HepG2 (cell line): Measurements from ENCODE around the gene TRMT5. TPM values are rescaled to one million over a fixed set of nuclear protein-coding genes. Genes with fewer than 3 reads are reported as not detected.

Experiments
- ATAC-seq: fragments of 200-7000 bp; cut with Tn5 transposase; 3 replicates; pipeline ENCODE4 v1.9.1; 2020; ENCODE audit warnings: mild to moderate bottlenecking, moderate library complexity
- BruUV-seq: library from RNA; stranded (reverse); fragments of 400-500 nt; replicated peaks from 2 replicates; lab custom pipeline; 2021; lab: Mats Ljungman, UMichigan
- CTCF ChIA-PET: fragments of 300-600 bp; formaldehyde crosslinking; extraction: SDS; loops from one replicate; lab custom pipeline; 2021; ENCODE audit warnings: low total read pairs, inconsistent platforms, low intra/inter-chr PET ratio; lab: Yijun Ruan, JAX
- POLR2A ChIA-PET: fragments of 350-600 bp; sonication (Branson Sonifier 250); formaldehyde crosslinking; loops from one replicate; lab custom pipeline; 2020; ENCODE audit warnings: antibody characterized with exemption, inconsistent platforms; lab: Yijun Ruan, JAX
- DNase-seq: peaks from one replicate; pipeline ENCODE4 v3.0.0-alpha.2; 2015; ENCODE audit warnings: low spot score
- FAIRE-seq: peaks from 3 replicates; lab custom pipeline; 2011; peaks lifted over from hg19 to GRCh38; lab: Jason Lieb, UNC
- H2AFZ ChIP-seq: one replicate; pipeline ENCODE4 v1.6.1; 2011; ENCODE audit warnings: low read length, inconsistent platforms
- H3K27ac ChIP-seq: fragments of 300-600 bp; 3 replicates; pipeline ENCODE4 v1.8.0; 2011; ENCODE audit warnings: mixed run types, mild to moderate bottlenecking, mixed read lengths, low read length, inconsistent platforms; ENCODE audit not compliant: insufficient read depth; ENCODE audit errors: extremely low read length
- H3K27me3 ChIP-seq, 2 experiments: fragments of 200-600 bp in 1 of 2; 2 replicates in 1 of 2; 3 replicates in 1 of 2; pipeline versions ENCODE4 v1.6.0 to v1.8.0; 2011; ENCODE audit warnings: low read length in 2 of 2, mild to moderate bottlenecking in 2 of 2, moderate library complexity in 2 of 2, inconsistent platforms in 1 of 2; ENCODE audit not compliant: insufficient read depth in 2 of 2, control insufficient read depth in 1 of 2
- H3K36me3 ChIP-seq, 2 experiments: fragments of 200-600 bp in 1 of 2; replicated peaks in 1 of 2; 2 replicates in 1 of 2; 3 replicates in 1 of 2; pipeline versions ENCODE4 v1.5.1 to v1.8.0; 2011; ENCODE audit warnings: low read length in 2 of 2, inconsistent platforms in 1 of 2; ENCODE audit not compliant: insufficient read depth in 2 of 2, control insufficient read depth in 1 of 2
- H3K4me1 ChIP-seq: 2 replicates; pipeline ENCODE4 v1.5.1; 2012; ENCODE audit warnings: low read length, inconsistent platforms; ENCODE audit not compliant: insufficient read depth
- H3K4me2 ChIP-seq: 2 replicates; pipeline ENCODE4 v1.6.0; 2011; ENCODE audit warnings: low read depth, low read length, inconsistent platforms
- H3K4me3 ChIP-seq, 3 experiments: fragments of 200-600 bp in 1 of 3; sonication (generic), shearing (Covaris generic) in 1 of 3; replicated peaks in 1 of 3; 2 replicates each; pipeline ENCODE4 v1.5.1; 2011 to 2016; ENCODE audit warnings: low read length in 3 of 3, inconsistent platforms in 2 of 3, low read depth in 2 of 3, mild to moderate bottlenecking in 2 of 3, control low read depth in 1 of 3, mixed read lengths in 1 of 3; ENCODE audit not compliant: insufficient read depth in 1 of 3
- H3K79me2 ChIP-seq: one replicate; pipeline ENCODE4 v1.6.1; 2011; ENCODE audit warnings: low read length, inconsistent platforms; ENCODE audit not compliant: insufficient read depth
- H3K9ac ChIP-seq: 2 replicates; pipeline ENCODE4 v1.6.0; 2011; ENCODE audit warnings: mild to moderate bottlenecking, low read depth, low read length, inconsistent platforms; ENCODE audit not compliant: insufficient read depth
- H3K9me3 ChIP-seq: 2 replicates; pipeline ENCODE4 v1.5.1; 2012; ENCODE audit warnings: mild to moderate bottlenecking, low read length
- H4K20me1 ChIP-seq: 2 replicates; pipeline ENCODE4 v1.6.0; 2011; ENCODE audit warnings: inconsistent platforms, mild to moderate bottlenecking, low read length, moderate library complexity; ENCODE audit not compliant: insufficient read depth
- DR1 ChIP-seq: sonication (generic); formaldehyde crosslinking; IDR thresholded peaks from 2 replicates; pipeline ENCODE4 v1.8.0; 2021; ENCODE audit warnings: mild to moderate bottlenecking, missing genetic modification reagents, inconsistent platforms
- ELF1 ChIP-seq: sonication (generic); formaldehyde crosslinking; IDR thresholded peaks from 2 replicates; pipeline ENCODE4 v1.4.0; 2020; ENCODE audit warnings: missing genetic modification reagents
- HES4 ChIP-seq: sonication (generic); formaldehyde crosslinking; IDR thresholded peaks from 2 replicates; pipeline ENCODE4 v1.9.0; 2021; ENCODE audit warnings: mild to moderate bottlenecking, missing genetic modification reagents, borderline replicate concordance
- KLF6 ChIP-seq: IDR thresholded peaks from 2 replicates; pipeline ENCODE4 v1.8.0; 2016; ENCODE audit warnings: missing biosample characterization, missing genetic modification reagents
- MBNL3 ChIP-seq: fragments of 250-450 bp; sonication (Bioruptor Pico); conservative IDR thresholded peaks from 2 replicates; pipeline ENCODE4 v1.8.0; 2022; ENCODE audit warnings: mild to moderate bottlenecking, inconsistent platforms
- NR2F2 ChIP-seq: IDR thresholded peaks from 2 replicates; pipeline ENCODE4 v1.6.1; 2012; ENCODE audit warnings: low read depth, inconsistent platforms, borderline replicate concordance
- NRL ChIP-seq: sonication (generic); formaldehyde crosslinking; IDR thresholded peaks from 2 replicates; pipeline ENCODE4 v1.5.0; 2020; ENCODE audit warnings: missing genetic modification reagents, mild to moderate bottlenecking, moderate library complexity, borderline replicate concordance
- TRIM22 ChIP-seq: fragments of 450-650 bp; IDR thresholded peaks from 2 replicates; pipeline ENCODE4 v1.6.1; 2017
- ZBTB34 ChIP-seq: sonication (generic); formaldehyde crosslinking; IDR thresholded peaks from 2 replicates; pipeline ENCODE4 v1.8.0; 2022; ENCODE audit warnings: mild to moderate bottlenecking, missing genetic modification reagents
- ZNF207 ChIP-seq: fragments of 450-650 bp; IDR thresholded peaks from 2 replicates; pipeline ENCODE4 v1.6.1; 2016; ENCODE audit warnings: antibody characterized with exemption, borderline replicate concordance
- ZNF558 ChIP-seq: sonication (generic); formaldehyde crosslinking; IDR thresholded peaks from 2 replicates; pipeline ENCODE4 v1.9.0; 2022; ENCODE audit warnings: mild to moderate bottlenecking, missing genetic modification reagents, borderline replicate concordance
- ZNF7 ChIP-seq: IDR thresholded peaks from 2 replicates; pipeline ENCODE4 v1.6.1; 2016; ENCODE audit warnings: missing biosample characterization, missing genetic modification reagents
- ZNF816 ChIP-seq: sonication (generic); formaldehyde crosslinking; IDR thresholded peaks from 2 replicates; pipeline ENCODE4 v1.8.0; 2022; ENCODE audit warnings: missing genetic modification reagents, mild to moderate bottlenecking, borderline replicate concordance
- ZSCAN30 ChIP-seq: sonication (generic); formaldehyde crosslinking; IDR thresholded peaks from 2 replicates; pipeline ENCODE4 v1.5.0; 2020; ENCODE audit warnings: mild to moderate bottlenecking, missing genetic modification reagents
- WGBS: methylation state at CpG from one replicate; pipeline ENCODE4 v1.1.6; 2017; ENCODE audit warnings: low lambda C conversion rate; 5-methylcytosine and 5-hydroxymethylcytosine counted together
- in situ Hi-C: cut with HindIII; loops from 2 replicates; pipeline ENCODE4 v1.10.0; 2017; ENCODE audit warnings: low pct_unique_long_range_greater_than_20kb; ENCODE audit not compliant: extremely low pct_ligation_motif_present
- intact Hi-C: fragments of 100-400 bp; cut with micrococcal nuclease; formaldehyde crosslinking; loops from one replicate; pipeline ENCODE4 v1.10.0; 2022; ENCODE audit not compliant: unreplicated experiment
- polyA plus RNA-seq, 8 experiments: library from polyadenylated mRNA; depleted of rRNA in 3 of 8; stranded (reverse) in 7 of 8; unstranded in 1 of 8; fragments of >200 nt; fragmentation: Illumina TruSeq in 4 of 8; extraction: Trizol in 4 of 8; gene quantifications; 2 replicates each; pipeline versions ENCODE4 v1.2.1 to v1.2.3, GENCODE V29; 2011 to 2016; ENCODE audit warnings: low read depth in 4 of 8, missing spikeins in 1 of 8, mixed read lengths in 1 of 8; ENCODE audit not compliant: insufficient read depth in 1 of 8
- total RNA-seq, 5 experiments: library from RNA; depleted of rRNA; stranded (reverse); fragments of >200 nt; fragmentation: Illumina TruSeq; extraction: Trizol; gene quantifications; 2 replicates each; pipeline ENCODE4 v1.2.3, GENCODE V29; 2016; ENCODE audit warnings: low read depth in 1 of 5

The TRMT5 gene
- total and polyA plus RNA-seq, 2 of the 13 experiments (the other 11 are each of a cell fraction or from before 2014, with no cell fraction given): 3.6 to 16.0 TPM

GRCh38 chr14:61026526-61026925 lies 45.6 kb upstream of the TRMT5 start:
- WGBS: 94% methylated on average over 2 of the region's 2 CpGs
- Histone ChIP-seq H3K79me2 (no peaks in the 10 kb centered on the region), H3K9ac (no peak overlapping the region), H3K4me2 (no peak overlapping the region), H3K4me1 (peaks cover 10% of the 10 kb centered on the region; the same call in 1 of the 2 replicates), H3K36me3 (no peaks in the 10 kb centered on the region), H3K27ac (no peak overlapping the region), H4K20me1 (no peaks in the 10 kb centered on the region), H3K4me3 (no peak overlapping the region), H2AFZ (no peak overlapping the region), H3K27me3 (no peaks in the 10 kb centered on the region), H3K9me3 (no peaks in the 10 kb centered on the region)
- ATAC-seq (no peak), DNase-seq (no peak), FAIRE-seq (no peak)
- POLR2A ChIA-PET: no interaction called here
- intact Hi-C loops: loop anchor here (5.0 kb wide), 1 partner anchor 379 kb away; the partner anchor contains the start of gene SIX1
- TF ChIP-seq MBNL3: no peak
- no peak for TF ChIP-seq ZNF207
- TF ChIP-seq KLF6 (CRISPR knock-in tag): no peak
- TF ChIP-seq NR2F2: no peak
- no peak for TF ChIP-seq ZNF816
- TF ChIP-seq NRL (CRISPR knock-in tag): no peak
- no peak for TF ChIP-seq ELF1 (CRISPR knock-in tag)
- TF ChIP-seq DR1 (CRISPR knock-in tag): no peak
- TF ChIP-seq ZBTB34: no peak
- TF ChIP-seq ZNF7 (CRISPR knock-in tag): no peak
- TF ChIP-seq HES4 (CRISPR knock-in tag): no peak
- no peak for TF ChIP-seq ZNF558 (CRISPR knock-in tag)
- TF ChIP-seq ZSCAN30: no peak
- no peak for TF ChIP-seq TRIM22
- BruUV-seq: no TSS peak
- CTCF ChIA-PET: interaction anchor here (1.8 kb wide), 1 partner anchor 226 kb away, joined by 7 read pairs; no protein-coding TSS in a partner anchor
- in situ Hi-C loops: loop anchor here (10.0 to 25.0 kb wide), 2 partner anchors 161 to 402 kb away; no protein-coding TSS in a partner anchor
